HepG2 (cell line): Measurements from ENCODE around the gene EPC1. TPM values are rescaled to one million over a fixed set of nuclear protein-coding genes. Genes with fewer than 3 reads are reported as not detected.

Source experiments
- CEBPB ChIP-seq: IDR thresholded peaks from 2 replicates; pipeline ENCODE4 v1.6.1; 2011; ENCODE audit warnings: low read depth, low read length, improper control_type of control experiment, borderline replicate concordance
- ESRRA ChIP-seq: sonication (generic); formaldehyde crosslinking; IDR thresholded peaks from 2 replicates; pipeline ENCODE4 v1.5.1; 2020; ENCODE audit warnings: mild to moderate bottlenecking, low read depth, missing genetic modification reagents
- FOXO1 ChIP-seq: sonication (generic); formaldehyde crosslinking; IDR thresholded peaks from 2 replicates; pipeline ENCODE4 v1.4.0; 2020; ENCODE audit warnings: missing genetic modification reagents
- GLI4 ChIP-seq: sonication (generic); formaldehyde crosslinking; IDR thresholded peaks from 2 replicates; pipeline ENCODE4 v1.5.1; 2020; ENCODE audit warnings: missing genetic modification reagents, mild to moderate bottlenecking, moderate library complexity, borderline replicate concordance
- KDM3A ChIP-seq: IDR thresholded peaks from 2 replicates; pipeline ENCODE4 v1.6.1; 2018; ENCODE audit warnings: low read depth, missing compliant biosample characterization
- PHF5A ChIP-seq: IDR thresholded peaks from one replicate; pipeline ENCODE4 v1.6.1; 2018; ENCODE audit warnings: low read depth, missing genetic modification reagents; ENCODE audit not compliant: unreplicated experiment
- SALL2 ChIP-seq: sonication (generic); formaldehyde crosslinking; IDR thresholded peaks from 2 replicates; pipeline ENCODE4 v1.8.1; 2023; ENCODE audit warnings: mild to moderate bottlenecking, missing genetic modification reagents, inconsistent platforms
- ZBTB20 ChIP-seq: sonication (generic); formaldehyde crosslinking; IDR thresholded peaks from 2 replicates; pipeline ENCODE4 v1.8.1; 2023; ENCODE audit warnings: missing genetic modification reagents, low read depth, mild to moderate bottlenecking, borderline replicate concordance
- ZNF441 ChIP-seq: sonication (generic); formaldehyde crosslinking; IDR thresholded peaks from 2 replicates; pipeline ENCODE4 v1.7.0; 2021; ENCODE audit warnings: missing genetic modification reagents, borderline replicate concordance
- ZNF674 ChIP-seq: sonication (generic); formaldehyde crosslinking; IDR thresholded peaks from 2 replicates; pipeline ENCODE4 v1.5.0; 2020; ENCODE audit warnings: low read depth, mild to moderate bottlenecking, missing genetic modification reagents
- ZNF891 ChIP-seq: sonication (generic); formaldehyde crosslinking; IDR thresholded peaks from 2 replicates; pipeline ENCODE4 v1.5.0; 2020; ENCODE audit warnings: mild to moderate bottlenecking, missing genetic modification reagents
- polyA plus RNA-seq, 8 experiments: library from polyadenylated mRNA; depleted of rRNA in 3 of 8; stranded (reverse) in 7 of 8; unstranded in 1 of 8; fragments of >200 nt; fragmentation: Illumina TruSeq in 4 of 8; extraction: Trizol in 4 of 8; gene quantifications; 2 replicates each; pipeline versions ENCODE4 v1.2.1 to v1.2.3, GENCODE V29; 2011 to 2016; ENCODE audit warnings: low read depth in 4 of 8, missing spikeins in 1 of 8, mixed read lengths in 1 of 8; ENCODE audit not compliant: insufficient read depth in 1 of 8
- total RNA-seq, 5 experiments: library from RNA; depleted of rRNA; stranded (reverse); fragments of >200 nt; fragmentation: Illumina TruSeq; extraction: Trizol; gene quantifications; 2 replicates each; pipeline ENCODE4 v1.2.3, GENCODE V29; 2016; ENCODE audit warnings: low read depth in 1 of 5
- TF ChIP-seq, protein P1 (sequence below): sonication (generic); formaldehyde crosslinking; IDR thresholded peaks from 2 replicates; pipeline ENCODE4 v1.4.0; 2020; ENCODE audit warnings: missing genetic modification reagents
- TF ChIP-seq, protein P2 (sequence below): sonication (generic); formaldehyde crosslinking; IDR thresholded peaks from 2 replicates; pipeline ENCODE4 v1.4.0; 2020; ENCODE audit warnings: missing genetic modification reagents
- TF ChIP-seq, protein P3 (sequence below): IDR thresholded peaks from 2 replicates; pipeline ENCODE4 v1.6.1; 2016
- TF ChIP-seq, protein P4 (sequence below): sonication (generic); formaldehyde crosslinking; IDR thresholded peaks from 2 replicates; pipeline ENCODE4 v1.4.0; 2020; ENCODE audit warnings: missing genetic modification reagents
- TF ChIP-seq, protein P5 (sequence below): sonication (generic); formaldehyde crosslinking; IDR thresholded peaks from 2 replicates; pipeline ENCODE4 v1.8.1; 2022; ENCODE audit warnings: mild to moderate bottlenecking, missing genetic modification reagents
- TF ChIP-seq, protein P6 (sequence below): IDR thresholded peaks from 2 replicates; pipeline ENCODE4 v1.6.1; 2016; ENCODE audit warnings: missing biosample characterization, missing genetic modification reagents, low read depth
- TF ChIP-seq, protein P7 (sequence below): IDR thresholded peaks from 2 replicates; pipeline ENCODE4 v1.6.1; 2016; ENCODE audit warnings: control low read depth

EPC1 gene
- total and polyA plus RNA-seq, 2 of the 13 experiments (the other 11 are each of a cell fraction or from before 2014, with no cell fraction given), result 28.7 to 44.2 TPM

DNA sequence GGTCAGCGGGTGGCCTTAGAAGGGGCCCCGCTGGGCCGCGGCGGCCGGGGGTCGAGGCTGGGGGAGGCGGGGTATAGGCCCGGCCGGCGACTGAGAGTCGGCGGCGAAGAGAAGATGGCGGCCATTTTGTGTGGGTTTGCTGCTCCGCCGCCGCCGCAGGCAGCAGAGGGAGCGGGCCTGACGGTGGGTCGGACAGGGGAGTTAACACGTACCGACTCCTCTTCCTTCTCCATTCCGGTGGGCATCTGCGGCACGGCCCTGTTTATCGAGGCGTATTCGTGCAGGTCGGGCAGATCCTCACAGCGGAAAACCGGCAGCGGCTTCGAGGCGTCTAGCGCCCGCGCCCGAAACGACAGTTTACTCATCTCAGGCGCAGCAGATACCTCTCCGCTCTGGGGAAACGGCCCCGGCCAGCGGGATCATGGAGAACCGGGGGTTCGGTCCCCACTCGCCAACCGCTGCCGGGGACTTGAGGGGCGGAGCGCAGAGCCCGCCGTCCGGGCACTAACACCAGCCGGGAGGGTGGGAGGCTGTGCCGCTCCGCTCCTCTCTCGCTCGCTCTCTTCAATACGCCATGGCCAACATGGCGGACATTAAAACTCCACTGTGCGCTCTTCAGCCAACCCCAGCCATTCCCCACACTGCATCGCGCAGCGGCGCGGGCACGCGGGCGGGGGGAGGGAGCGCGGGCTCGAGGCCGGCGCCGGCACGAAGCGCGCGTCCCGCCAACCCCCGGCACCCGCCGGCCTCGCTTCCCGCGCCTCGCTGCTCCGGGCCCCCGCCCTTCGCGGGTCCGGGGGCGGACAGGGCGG, at the start of gene EPC1 (continued):
- TF ChIP-seq, protein P1, sequence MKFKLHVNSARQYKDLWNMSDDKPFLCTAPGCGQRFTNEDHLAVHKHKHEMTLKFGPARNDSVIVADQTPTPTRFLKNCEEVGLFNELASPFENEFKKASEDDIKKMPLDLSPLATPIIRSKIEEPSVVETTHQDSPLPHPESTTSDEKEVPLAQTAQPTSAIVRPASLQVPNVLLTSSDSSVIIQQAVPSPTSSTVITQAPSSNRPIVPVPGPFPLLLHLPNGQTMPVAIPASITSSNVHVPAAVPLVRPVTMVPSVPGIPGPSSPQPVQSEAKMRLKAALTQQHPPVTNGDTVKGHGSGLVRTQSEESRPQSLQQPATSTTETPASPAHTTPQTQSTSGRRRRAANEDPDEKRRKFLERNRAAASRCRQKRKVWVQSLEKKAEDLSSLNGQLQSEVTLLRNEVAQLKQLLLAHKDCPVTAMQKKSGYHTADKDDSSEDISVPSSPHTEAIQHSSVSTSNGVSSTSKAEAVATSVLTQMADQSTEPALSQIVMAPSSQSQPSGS (CRISPR knock-in tag), result peak; percentile 68
- TF ChIP-seq ZNF891, result no peak
- TF ChIP-seq ESRRA (CRISPR knock-in tag), result no peak
- peak; percentile 81 for TF ChIP-seq PHF5A
- no peak for TF ChIP-seq CEBPB
- TF ChIP-seq, protein P2, sequence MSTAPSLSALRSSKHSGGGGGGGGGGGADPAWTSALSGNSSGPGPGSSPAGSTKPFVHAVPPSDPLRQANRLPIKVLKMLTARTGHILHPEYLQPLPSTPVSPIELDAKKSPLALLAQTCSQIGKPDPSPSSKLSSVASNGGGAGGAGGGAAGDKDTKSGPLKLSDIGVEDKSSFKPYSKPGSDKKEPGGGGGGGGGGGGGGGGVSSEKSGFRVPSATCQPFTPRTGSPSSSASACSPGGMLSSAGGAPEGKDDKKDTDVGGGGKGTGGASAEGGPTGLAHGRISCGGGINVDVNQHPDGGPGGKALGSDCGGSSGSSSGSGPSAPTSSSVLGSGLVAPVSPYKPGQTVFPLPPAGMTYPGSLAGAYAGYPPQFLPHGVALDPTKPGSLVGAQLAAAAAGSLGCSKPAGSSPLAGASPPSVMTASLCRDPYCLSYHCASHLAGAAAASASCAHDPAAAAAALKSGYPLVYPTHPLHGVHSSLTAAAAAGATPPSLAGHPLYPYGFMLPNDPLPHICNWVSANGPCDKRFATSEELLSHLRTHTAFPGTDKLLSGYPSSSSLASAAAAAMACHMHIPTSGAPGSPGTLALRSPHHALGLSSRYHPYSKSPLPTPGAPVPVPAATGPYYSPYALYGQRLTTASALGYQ (CRISPR knock-in tag), result no peak; the same call in 1 of the 2 replicates
- 0 out of 2 replicates have a peak, but pooled peaks have one; percentile 76 for TF ChIP-seq ZNF674 (CRISPR knock-in tag)
- TF ChIP-seq, protein P3, sequence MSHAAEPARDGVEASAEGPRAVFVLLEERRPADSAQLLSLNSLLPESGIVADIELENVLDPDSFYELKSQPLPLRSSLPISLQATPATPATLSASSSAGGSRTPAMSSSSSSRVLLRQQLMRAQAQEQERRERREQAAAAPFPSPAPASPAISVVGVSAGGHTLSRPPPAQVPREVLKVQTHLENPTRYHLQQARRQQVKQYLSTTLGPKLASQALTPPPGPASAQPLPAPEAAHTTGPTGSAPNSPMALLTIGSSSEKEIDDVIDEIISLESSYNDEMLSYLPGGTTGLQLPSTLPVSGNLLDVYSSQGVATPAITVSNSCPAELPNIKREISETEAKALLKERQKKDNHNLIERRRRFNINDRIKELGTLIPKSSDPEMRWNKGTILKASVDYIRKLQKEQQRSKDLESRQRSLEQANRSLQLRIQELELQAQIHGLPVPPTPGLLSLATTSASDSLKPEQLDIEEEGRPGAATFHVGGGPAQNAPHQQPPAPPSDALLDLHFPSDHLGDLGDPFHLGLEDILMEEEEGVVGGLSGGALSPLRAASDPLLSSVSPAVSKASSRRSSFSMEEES (CRISPR knock-in tag), result no peak
- no peak; the same call in 1 of the 2 replicates for TF ChIP-seq SALL2 (CRISPR knock-in tag)
- TF ChIP-seq KDM3A (CRISPR knock-in tag), result 0 out of 2 replicates have a peak, but pooled peaks have one; percentile 24
- TF ChIP-seq, protein P4, sequence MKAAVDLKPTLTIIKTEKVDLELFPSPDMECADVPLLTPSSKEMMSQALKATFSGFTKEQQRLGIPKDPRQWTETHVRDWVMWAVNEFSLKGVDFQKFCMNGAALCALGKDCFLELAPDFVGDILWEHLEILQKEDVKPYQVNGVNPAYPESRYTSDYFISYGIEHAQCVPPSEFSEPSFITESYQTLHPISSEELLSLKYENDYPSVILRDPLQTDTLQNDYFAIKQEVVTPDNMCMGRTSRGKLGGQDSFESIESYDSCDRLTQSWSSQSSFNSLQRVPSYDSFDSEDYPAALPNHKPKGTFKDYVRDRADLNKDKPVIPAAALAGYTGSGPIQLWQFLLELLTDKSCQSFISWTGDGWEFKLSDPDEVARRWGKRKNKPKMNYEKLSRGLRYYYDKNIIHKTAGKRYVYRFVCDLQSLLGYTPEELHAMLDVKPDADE, result no peak
- no peak for TF ChIP-seq ZNF441 (CRISPR knock-in tag)
- TF ChIP-seq, protein P5, sequence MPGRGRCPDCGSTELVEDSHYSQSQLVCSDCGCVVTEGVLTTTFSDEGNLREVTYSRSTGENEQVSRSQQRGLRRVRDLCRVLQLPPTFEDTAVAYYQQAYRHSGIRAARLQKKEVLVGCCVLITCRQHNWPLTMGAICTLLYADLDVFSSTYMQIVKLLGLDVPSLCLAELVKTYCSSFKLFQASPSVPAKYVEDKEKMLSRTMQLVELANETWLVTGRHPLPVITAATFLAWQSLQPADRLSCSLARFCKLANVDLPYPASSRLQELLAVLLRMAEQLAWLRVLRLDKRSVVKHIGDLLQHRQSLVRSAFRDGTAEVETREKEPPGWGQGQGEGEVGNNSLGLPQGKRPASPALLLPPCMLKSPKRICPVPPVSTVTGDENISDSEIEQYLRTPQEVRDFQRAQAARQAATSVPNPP (CRISPR knock-in tag), result peak; percentile 26; the same call in 1 of the 2 replicates
- TF ChIP-seq, protein P6, sequence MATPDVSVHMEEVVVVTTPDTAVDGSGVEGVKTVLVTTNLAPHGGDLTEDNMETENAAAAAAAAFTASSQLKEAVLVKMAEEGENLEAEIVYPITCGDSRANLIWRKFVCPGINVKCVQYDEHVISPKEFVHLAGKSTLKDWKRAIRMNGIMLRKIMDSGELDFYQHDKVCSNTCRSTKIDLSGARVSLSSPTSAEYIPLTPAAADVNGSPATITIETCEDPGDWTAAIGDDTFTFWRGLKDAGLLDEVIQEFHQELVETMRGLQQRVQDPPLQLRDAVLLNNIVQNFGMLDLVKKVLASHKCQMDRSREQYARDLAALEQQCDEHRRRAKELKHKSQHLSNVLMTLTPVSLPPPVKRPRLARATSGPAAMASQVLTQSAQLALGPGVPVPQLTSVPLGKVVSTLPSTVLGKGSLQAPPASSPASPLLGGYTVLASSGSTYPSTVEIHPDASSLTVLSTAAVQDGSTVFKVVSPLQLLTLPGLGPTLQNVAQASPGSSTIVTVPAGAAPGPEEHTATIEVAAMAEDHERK (CRISPR knock-in tag), result no peak
- TF ChIP-seq ZBTB20 (CRISPR knock-in tag), result no peak
- no peak for TF ChIP-seq FOXO1 (CRISPR knock-in tag)
- TF ChIP-seq, protein P7, sequence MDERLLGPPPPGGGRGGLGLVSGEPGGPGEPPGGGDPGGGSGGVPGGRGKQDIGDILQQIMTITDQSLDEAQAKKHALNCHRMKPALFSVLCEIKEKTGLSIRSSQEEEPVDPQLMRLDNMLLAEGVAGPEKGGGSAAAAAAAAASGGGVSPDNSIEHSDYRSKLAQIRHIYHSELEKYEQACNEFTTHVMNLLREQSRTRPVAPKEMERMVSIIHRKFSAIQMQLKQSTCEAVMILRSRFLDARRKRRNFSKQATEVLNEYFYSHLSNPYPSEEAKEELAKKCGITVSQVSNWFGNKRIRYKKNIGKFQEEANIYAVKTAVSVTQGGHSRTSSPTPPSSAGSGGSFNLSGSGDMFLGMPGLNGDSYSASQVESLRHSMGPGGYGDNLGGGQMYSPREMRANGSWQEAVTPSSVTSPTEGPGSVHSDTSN, result no peak
- TF ChIP-seq GLI4 (CRISPR knock-in tag), result peak; percentile 78; the same call in 1 of the 2 replicates
